ENCODE results near the gene CABP7.

DNA sequence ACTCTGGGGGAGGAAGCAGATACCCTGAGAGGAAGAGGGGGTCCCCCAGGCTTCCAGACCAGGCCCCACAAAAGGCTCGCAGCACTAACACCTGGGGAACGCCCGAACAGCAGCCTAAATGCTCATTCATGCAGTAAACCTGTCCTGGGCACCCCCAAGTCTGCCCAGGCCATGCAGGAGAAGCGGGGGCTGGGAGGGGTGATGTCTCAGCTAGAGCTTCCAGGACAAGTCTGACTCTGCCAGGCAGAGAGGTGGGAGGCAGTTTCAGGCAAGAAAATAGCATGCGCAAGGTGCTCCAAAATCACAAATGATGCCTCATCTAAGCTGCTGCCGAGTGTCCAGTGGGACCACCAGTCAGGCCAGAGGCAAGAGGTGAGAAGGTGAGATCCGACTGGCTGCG is 14.6 kb downstream of the CABP7 start:
- TF ChIP-seq, protein P1, sequence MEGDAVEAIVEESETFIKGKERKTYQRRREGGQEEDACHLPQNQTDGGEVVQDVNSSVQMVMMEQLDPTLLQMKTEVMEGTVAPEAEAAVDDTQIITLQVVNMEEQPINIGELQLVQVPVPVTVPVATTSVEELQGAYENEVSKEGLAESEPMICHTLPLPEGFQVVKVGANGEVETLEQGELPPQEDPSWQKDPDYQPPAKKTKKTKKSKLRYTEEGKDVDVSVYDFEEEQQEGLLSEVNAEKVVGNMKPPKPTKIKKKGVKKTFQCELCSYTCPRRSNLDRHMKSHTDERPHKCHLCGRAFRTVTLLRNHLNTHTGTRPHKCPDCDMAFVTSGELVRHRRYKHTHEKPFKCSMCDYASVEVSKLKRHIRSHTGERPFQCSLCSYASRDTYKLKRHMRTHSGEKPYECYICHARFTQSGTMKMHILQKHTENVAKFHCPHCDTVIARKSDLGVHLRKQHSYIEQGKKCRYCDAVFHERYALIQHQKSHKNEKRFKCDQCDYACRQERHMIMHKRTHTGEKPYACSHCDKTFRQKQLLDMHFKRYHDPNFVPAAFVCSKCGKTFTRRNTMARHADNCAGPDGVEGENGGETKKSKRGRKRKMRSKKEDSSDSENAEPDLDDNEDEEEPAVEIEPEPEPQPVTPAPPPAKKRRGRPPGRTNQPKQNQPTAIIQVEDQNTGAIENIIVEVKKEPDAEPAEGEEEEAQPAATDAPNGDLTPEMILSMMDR (IDR thresholded peaks at IDR 0.05; ENCODE audit: borderline replicate concordance, extremely low read depth, low read length, poor library complexity, severe bottlenecking), result no peak
- no peak for TF ChIP-seq EZH2 (IDR thresholded peaks at IDR 0.05; ENCODE audit: borderline replicate concordance, low read depth, low read length, severe bottlenecking)
